Endothelial cell of coronary artery (primary cell): ENCODE results near the gene KMT2A. TPM values are rescaled to one million over a fixed set of nuclear protein-coding genes. Genes with fewer than 3 reads are reported as not detected.

ENCODE experiments used
- total RNA-seq: library from RNA; depleted of rRNA; stranded (reverse); fragments of >200 nt; gene quantifications from 2 replicates; pipeline ENCODE4 v1.2.3, GENCODE V29; 2014

Gene KMT2A
- total RNA-seq, result 19.8 and 27.7 TPM in 2 replicates

GRCh38 chr11:118435893-118436624, at the start of gene KMT2A:
Gene KMT2A (plus strand): TSS chr11:118436492. CDS start chr11:118436513, 21 bp downstream.

GRCh38 chr11:118401151-118401879, 35.0 kb upstream of the KMT2A start, which contains the start of gene ATP5MG:
Gene ATP5MG (plus strand): TSS chr11:118401606. CDS start chr11:118401666, 60 bp downstream.

GRCh38 chr11:118527109-118527508, 90.8 kb downstream of the KMT2A start, which contains the start of gene TTC36:
Gene TTC36 (plus strand): TSS chr11:118527474. CDS start chr11:118527495, 21 bp downstream.

GRCh38 chr11:118530683-118531596, 94.6 kb downstream of the KMT2A start, which contains the start of gene TMEM25:
Gene TMEM25 (plus strand): TSS chr11:118531192. CDS start chr11:118531802, 610 bp downstream.

GRCh38 chr11:118572061-118572980, 136.0 kb downstream of the KMT2A start, which contains the start of gene ARCN1:
Gene ARCN1 (plus strand): TSS chr11:118572409. CDS start chr11:118572548, 139 bp downstream.

Other genes with a start within 250 kb of the KMT2A start
- gene JAML, start 211.5 kb upstream of the KMT2A start, total RNA-seq, result 0.19 and 0.27 TPM in 2 replicates
- 8.2 and 12.4 TPM in 2 replicates for gene MPZL3, start 184.1 kb upstream of the KMT2A start, total RNA-seq
- gene MPZL2, start 172.2 kb upstream of the KMT2A start, total RNA-seq, result 118 and 402 TPM in 2 replicates
- not detected in 2 replicates for gene CD3E, start 131.8 kb upstream of the KMT2A start, total RNA-seq
- gene CD3D, start 93.8 kb upstream of the KMT2A start, total RNA-seq, result not detected in 2 replicates
- not detected in 2 replicates for gene CD3G, start 92.1 kb upstream of the KMT2A start, total RNA-seq
- gene UBE4A, start 76.9 kb upstream of the KMT2A start, total RNA-seq, result 25.4 and 26.5 TPM in 2 replicates
- 131 and 166 TPM in 2 replicates for gene ATP5MG, start 34.9 kb upstream of the KMT2A start, total RNA-seq
- gene TTC36, start 91.0 kb downstream of the KMT2A start, total RNA-seq, result 0.45 and 1.2 TPM in 2 replicates
- 6.7 and 12.6 TPM in 2 replicates for gene TMEM25, start 94.7 kb downstream of the KMT2A start, total RNA-seq
- 25.1 and 31.1 TPM in 2 replicates for gene IFT46, start 129.4 kb downstream of the KMT2A start, total RNA-seq
- gene ARCN1, start 135.9 kb downstream of the KMT2A start, total RNA-seq, result 111 and 138 TPM in 2 replicates
- gene PHLDB1, start 171.1 kb downstream of the KMT2A start, total RNA-seq, result 73.8 and 87.3 TPM in 2 replicates
- gene TREH, start 243.2 kb downstream of the KMT2A start, total RNA-seq, result under 0.01 and 0.09 TPM in 2 replicates